GM18508 (cell line): ENCODE measurements around the gene SMOC2.

Source experiments
- ATAC-seq: cut with Tn5 transposase; IDR thresholded peaks from one replicate; pipeline ENCODE4 v1.9.1; 2021; ENCODE audit warnings: moderate number of reproducible peaks; ENCODE audit not compliant: insufficient read depth, unreplicated experiment

The SMOC2 gene

GRCh38 chr6:168415098-168415992 lies 25.6 kb upstream of the SMOC2 start:
- ATAC-seq: no peak

DNA sequence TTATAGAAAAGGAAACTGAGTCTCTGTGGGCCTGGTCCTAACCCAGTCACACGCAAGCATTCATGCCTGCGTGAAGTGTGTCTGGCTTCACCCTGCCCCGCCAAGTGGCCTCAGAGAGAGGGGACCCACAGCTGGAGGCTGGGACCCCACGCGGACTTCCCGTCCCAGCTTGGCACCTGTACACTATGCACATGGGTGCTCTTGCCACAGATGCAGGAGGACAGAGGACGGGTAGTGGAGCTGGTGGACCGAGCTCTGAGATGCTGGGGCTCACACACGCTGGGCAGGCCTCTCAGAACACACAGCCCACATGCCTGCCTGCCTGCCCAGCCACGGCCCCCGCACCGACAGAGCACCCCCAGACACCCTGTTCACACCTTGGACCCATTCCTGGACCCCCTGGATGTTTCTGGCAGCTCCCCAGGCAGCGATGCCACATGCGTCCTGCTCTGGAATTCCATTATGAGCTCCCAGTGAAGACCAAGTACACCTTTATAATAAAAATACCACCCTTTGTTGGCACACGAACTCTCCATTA lies 24.9 kb upstream of the SMOC2 start:
- ATAC-seq: no peak

GRCh38 chr6:168416531-168416930 lies 24.5 kb upstream of the SMOC2 start:
- ATAC-seq: no peak

GRCh38 chr6:168417191-168417590 lies 23.8 kb upstream of the SMOC2 start:
- no peak for ATAC-seq

GRCh38 chr6:168417679-168418557 lies 23.1 kb upstream of the SMOC2 start:
- ATAC-seq: no peak

GRCh38 chr6:168418711-168419121 lies 22.3 kb upstream of the SMOC2 start:
- no peak for ATAC-seq

DNA sequence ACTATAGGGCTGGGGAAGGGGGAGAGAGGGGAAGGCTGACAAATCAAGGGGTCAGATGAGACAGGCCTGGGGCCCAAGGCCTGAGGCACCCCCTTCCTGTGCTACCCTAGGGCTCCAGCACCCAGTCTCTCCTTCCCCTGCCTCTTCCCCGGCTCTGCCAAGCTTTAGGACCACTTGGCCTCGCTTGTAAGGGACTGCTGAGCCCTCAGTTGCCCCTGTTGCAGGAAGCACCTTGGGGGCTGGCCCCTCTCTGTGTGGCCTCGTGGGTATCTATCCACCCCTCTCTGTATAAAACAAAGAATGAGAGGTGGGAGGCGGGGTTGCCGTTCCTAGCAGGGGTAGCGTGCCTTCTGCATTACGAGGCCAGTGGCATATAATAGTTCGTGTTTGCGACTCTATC lies 21.4 kb upstream of the SMOC2 start:
- no peak for ATAC-seq

GRCh38 chr6:168420084-168420483 lies 20.9 kb upstream of the SMOC2 start:
- ATAC-seq: no peak

GRCh38 chr6:168420706-168421105 lies 20.3 kb upstream of the SMOC2 start:
- ATAC-seq: no peak

DNA sequence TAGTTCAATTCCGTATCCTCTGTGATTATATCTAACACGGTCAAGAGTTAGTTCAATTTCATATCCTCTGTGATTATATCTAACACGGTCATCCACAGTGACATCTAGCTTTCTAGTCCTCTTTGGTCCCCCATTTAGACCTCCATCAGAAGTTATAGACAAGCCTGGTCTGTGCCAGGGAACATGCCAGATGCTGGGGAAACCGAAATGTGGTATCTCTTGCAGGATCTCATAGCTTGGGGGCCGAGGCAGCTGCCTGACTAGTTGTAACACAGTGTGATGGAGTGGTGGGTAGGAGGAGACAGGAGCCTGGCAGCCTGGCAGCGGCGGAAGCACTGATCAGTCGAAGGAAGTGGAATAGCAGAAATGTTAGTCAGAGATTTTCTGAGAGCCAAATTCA lies 13.8 kb upstream of the SMOC2 start:
- ATAC-seq: no peak

DNA sequence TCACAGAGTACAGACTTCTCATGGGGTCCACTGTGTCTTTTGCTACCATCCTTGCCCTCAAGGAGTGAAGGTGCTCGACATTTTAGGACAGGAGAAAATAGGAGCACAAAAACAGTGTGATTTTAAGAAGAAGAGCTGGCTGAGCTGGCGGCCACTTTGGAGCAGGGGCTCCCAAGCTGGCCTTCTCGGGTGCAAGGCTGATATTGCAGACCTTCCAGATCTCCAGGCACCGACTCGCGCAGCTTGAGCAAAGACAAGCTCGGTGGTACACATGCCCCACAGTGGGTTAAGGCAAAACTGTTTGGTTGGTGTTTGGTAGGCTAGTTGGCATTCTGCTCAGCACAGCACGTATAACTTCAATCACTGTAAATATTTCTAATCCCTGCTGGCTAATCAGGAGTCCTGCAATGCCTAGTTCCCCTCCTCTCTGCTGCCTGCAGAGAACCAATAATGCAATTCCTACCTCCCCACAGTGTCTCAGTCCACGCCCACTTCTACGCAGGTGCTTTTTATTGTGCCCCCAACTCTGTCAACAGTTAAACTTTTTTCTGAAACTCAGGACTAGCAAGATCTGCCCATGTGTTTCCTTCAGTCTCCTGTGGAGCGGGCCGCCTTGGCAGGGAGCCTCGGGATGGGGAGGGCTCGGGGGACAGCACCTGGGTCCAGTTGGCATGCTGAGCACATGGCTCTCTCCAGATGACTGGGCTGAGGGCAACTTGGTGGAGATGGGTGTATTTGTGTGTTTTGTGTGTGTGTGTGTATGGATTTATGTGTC lies 12.7 kb upstream of the SMOC2 start:
- no peak for ATAC-seq

DNA sequence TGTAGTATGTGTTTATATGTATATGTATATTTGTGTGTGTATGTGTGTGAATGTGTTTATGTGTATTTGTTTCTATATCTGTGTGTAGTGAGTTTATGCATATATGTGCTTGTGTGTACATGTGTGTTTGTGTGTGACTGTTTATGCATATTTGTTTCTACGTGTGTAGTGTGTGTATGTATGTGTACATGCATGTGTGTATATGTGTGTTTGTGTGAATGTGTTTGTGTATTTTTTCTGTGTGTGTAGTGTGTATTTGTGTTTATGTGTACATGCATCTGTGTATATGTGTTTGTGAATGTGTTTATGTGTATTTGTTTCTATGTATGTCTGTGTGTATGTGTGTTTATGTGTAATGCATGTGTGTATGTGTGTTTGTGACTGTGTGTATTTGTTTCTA lies 12.1 kb upstream of the SMOC2 start:
- ATAC-seq: no peak

DNA sequence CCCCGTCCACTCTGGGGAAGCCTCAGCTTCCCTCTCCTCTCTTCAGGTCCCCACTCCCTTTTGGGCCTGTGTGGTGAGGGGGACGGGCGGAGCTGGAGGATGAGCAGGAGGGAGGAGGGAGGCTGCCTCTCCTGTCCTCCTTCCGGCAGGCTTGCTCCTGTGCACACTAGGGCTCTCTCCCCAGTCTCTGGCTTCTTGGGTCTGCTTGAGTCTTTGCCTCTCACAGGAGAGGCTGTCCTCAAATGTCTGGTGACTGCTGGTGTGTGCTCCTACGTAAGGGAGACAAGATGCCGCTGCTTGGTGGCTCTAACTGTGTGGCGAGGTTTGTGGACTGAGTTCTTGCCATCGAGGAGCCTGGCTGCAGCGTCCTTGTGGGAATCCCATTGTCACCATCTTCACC lies 8.8 kb upstream of the SMOC2 start:
- ATAC-seq: no peak

DNA sequence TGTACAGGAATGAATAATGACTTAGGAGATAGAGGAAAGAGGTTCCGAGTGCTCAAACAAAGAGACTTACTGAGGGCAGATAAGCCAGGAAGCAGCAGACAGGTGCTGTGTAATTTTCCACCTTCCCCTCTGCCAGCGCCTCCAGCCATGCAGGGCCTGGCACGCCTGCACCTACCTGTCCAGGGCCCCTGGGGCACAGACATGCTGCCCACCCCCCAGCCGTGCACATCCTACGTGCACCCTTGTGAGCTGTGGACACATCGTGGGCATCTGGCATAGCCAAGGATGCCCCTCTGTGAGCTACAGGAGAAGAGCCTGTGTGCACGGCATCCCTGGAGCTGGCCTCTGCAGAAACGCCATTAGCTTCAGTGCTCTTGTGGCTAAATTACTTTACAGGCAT lies 7.1 kb upstream of the SMOC2 start:
- no peak for ATAC-seq

GRCh38 chr6:168434505-168434904 lies 6.5 kb upstream of the SMOC2 start:
- no peak for ATAC-seq

DNA sequence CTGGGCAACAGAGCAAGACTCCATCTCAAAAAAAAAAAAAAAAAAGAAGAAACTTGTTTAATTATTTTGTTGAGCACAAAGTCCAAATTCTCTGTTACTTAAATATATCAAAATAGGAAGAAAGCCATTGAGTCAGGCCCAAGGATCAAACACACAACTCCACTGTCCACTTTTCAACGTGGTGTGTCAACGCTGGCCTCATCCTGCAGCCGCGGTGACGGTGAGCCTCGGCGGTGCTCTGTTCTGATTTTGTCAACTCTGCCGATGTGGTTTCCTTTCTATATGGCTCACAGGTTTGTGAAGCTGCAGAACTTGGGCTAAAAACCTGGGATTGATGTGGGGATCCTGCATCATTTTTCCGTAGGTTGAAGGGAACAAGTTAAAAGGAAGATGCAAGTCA lies 3.2 kb upstream of the SMOC2 start:
- no peak for ATAC-seq

- ATAC-seq: no peak
These were observed 2.0 kb upstream of the SMOC2 start for GRCh38 chr6:168438783-168439520.

- ATAC-seq: no peak
These were observed 1.1 kb upstream of the SMOC2 start for GRCh38 chr6:168439794-168440450.
